Hepatocyte (in vitro differentiated cells): Measurements from ENCODE around the gene NR3C2.

Experiments
- CTCF ChIP-seq: fragments of 200-600 bp; sonication (generic); IDR thresholded peaks from 2 replicates; pipeline ENCODE4 v1.5.1; 2016; ENCODE audit warnings: antibody characterized with exemption, mild to moderate bottlenecking; ENCODE audit not compliant: poor library complexity
- EZH2 ChIP-seq: fragments of 200-600 bp; sonication (generic); IDR thresholded peaks from 2 replicates; pipeline ENCODE4 v1.6.1; 2016; ENCODE audit warnings: antibody characterized with exemption, mild to moderate bottlenecking, borderline replicate concordance
- EZH2phosphoT487 ChIP-seq: fragments of 200-600 bp; sonication (generic); IDR thresholded peaks from one replicate; pipeline ENCODE4 v1.6.1; 2018; ENCODE audit warnings: antibody characterized with exemption, mild to moderate bottlenecking, low read depth, moderate library complexity; ENCODE audit not compliant: unreplicated experiment, severe bottlenecking

- TF ChIP-seq EZH2phosphoT487 (no peak), CTCF (no peak), EZH2 (no peak)
These were observed at the start of gene NR3C2 for GRCh38 chr4:148441986-148442831.
